ENCODE data around the gene URB2. TPM values are rescaled to one million over a fixed set of nuclear protein-coding genes. Genes with fewer than 3 reads are reported as not detected.
"Not testable (repeated sequence)": the region's sequence is repeated elsewhere in the genome, so short reads cannot be mapped to it uniquely, and the experiment has no call there.

Gene URB2
- total and polyA plus RNA-seq, 10 of the 15 experiments (the other 5 are each of a cell fraction or from before 2014, with no cell fraction given), result 2.7 to 24.0 (median 16.9) TPM

- BruUV-seq (replicated peaks); FAIRE-seq; RAD21 ChIA-PET (ENCODE audit: unreplicated experiment); DNase-seq (ENCODE audit: low read depth, low spot score); POLR2A ChIA-PET; in situ Hi-C loops (cut with MboI); H3K4me3 ChIP-seq; H3K9me3 ChIP-seq (replicated peaks; ENCODE audit: control insufficient read depth, insufficient read depth, low read length); H3K27ac ChIP-seq (ENCODE audit: control insufficient read depth, insufficient read depth); ATAC-seq; H2AFZ ChIP-seq (ENCODE audit: control insufficient read depth, low read depth, low read length); H3K9ac ChIP-seq (ENCODE audit: control insufficient read depth, insufficient read depth, low read length); intact Hi-C loops (cut with micrococcal nuclease; ENCODE audit: unreplicated experiment); H3K79me2 ChIP-seq (ENCODE audit: control insufficient read depth, insufficient read depth, low read length); H4K20me1 ChIP-seq (ENCODE audit: control insufficient read depth, insufficient read depth); H3K27me3 ChIP-seq (replicated peaks in 1 of 2; ENCODE audit: control insufficient read depth in 2 of 2, insufficient read depth in 2 of 2, low read length in 1 of 2); H3K36me3 ChIP-seq (ENCODE audit: control insufficient read depth in 2 of 2, insufficient read depth in 2 of 2, low read length in 1 of 2); H3K4me2 ChIP-seq (ENCODE audit: control insufficient read depth, insufficient read depth); H3K4me1 ChIP-seq (ENCODE audit: control insufficient read depth, insufficient read depth, low read length): not testable (repeated sequence)
- SMC1A ChIA-PET (ENCODE audit: uncharacterized antibody, unreplicated experiment), result interaction anchor here (0.6 to 0.9 kb wide), 2 partner anchors 17 to 196 kb away, joined by 3 read pairs; no protein-coding TSS in a partner anchor
- CTCF ChIA-PET, result interaction anchor here (1.1 kb wide), 1 partner anchor 11 kb away, joined by 3 read pairs; no protein-coding TSS in a partner anchor
- WGBS (ENCODE audit: insufficient coverage, insufficient replicate concordance, low lambda C conversion rate, missing lambda C conversion rate), result 34% methylated on average over 2 of the region's 2 CpGs
Measured at GRCh38 chr1:229705152-229705551, 79.1 kb downstream of the URB2 start.

DNA sequence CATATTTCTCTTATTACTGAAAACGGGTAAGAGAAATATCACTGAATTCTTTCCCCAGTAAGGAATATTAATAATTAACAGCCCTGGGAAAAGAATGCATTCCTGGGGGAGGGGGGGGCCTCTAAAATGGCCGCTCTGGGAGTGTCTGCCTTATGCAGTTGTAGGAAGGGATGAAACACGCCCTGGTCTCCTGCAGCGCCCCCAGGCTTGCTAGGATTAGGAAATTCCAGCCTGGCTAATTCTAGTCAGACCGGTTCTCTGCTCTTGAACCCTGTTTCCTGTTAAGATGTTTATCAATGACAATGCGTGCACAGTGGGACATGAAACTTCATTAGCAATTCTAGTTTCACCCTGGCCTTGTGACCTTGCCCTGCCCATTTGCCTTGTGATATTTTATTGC lies 81.1 kb downstream of the URB2 start:
- H3K36me3 ChIP-seq (ENCODE audit: control insufficient read depth in 2 of 2, insufficient read depth in 2 of 2, low read length in 1 of 2); ATAC-seq; DNase-seq (ENCODE audit: low read depth, low spot score); CTCF ChIA-PET; FAIRE-seq; POLR2A ChIA-PET; H3K4me3 ChIP-seq; RAD21 ChIA-PET (ENCODE audit: unreplicated experiment); H2AFZ ChIP-seq (ENCODE audit: control insufficient read depth, low read depth, low read length); H4K20me1 ChIP-seq (ENCODE audit: control insufficient read depth, insufficient read depth); H3K27ac ChIP-seq (ENCODE audit: control insufficient read depth, insufficient read depth); H3K4me1 ChIP-seq (ENCODE audit: control insufficient read depth, insufficient read depth, low read length); BruUV-seq (replicated peaks); H3K79me2 ChIP-seq (ENCODE audit: control insufficient read depth, insufficient read depth, low read length); SMC1A ChIA-PET (ENCODE audit: uncharacterized antibody, unreplicated experiment); H3K4me2 ChIP-seq (ENCODE audit: control insufficient read depth, insufficient read depth); H3K9me3 ChIP-seq (replicated peaks; ENCODE audit: control insufficient read depth, insufficient read depth, low read length); intact Hi-C loops (cut with micrococcal nuclease; ENCODE audit: unreplicated experiment); H3K27me3 ChIP-seq (replicated peaks in 1 of 2; ENCODE audit: control insufficient read depth in 2 of 2, insufficient read depth in 2 of 2, low read length in 1 of 2); H3K9ac ChIP-seq (ENCODE audit: control insufficient read depth, insufficient read depth, low read length); in situ Hi-C loops (cut with MboI): not testable (repeated sequence)
- WGBS (ENCODE audit: insufficient coverage, insufficient replicate concordance, low lambda C conversion rate, missing lambda C conversion rate), result 18% methylated on average over 6 of the region's 6 CpGs

Measured in GM12878 (cell line).